ENCODE results near the gene SIX2. TPM values are rescaled to one million over a fixed set of nuclear protein-coding genes. Genes with fewer than 3 reads are reported as not detected.

Gene SIX2
- total RNA-seq, 1 donor from 2014 or later: not detected

DNA sequence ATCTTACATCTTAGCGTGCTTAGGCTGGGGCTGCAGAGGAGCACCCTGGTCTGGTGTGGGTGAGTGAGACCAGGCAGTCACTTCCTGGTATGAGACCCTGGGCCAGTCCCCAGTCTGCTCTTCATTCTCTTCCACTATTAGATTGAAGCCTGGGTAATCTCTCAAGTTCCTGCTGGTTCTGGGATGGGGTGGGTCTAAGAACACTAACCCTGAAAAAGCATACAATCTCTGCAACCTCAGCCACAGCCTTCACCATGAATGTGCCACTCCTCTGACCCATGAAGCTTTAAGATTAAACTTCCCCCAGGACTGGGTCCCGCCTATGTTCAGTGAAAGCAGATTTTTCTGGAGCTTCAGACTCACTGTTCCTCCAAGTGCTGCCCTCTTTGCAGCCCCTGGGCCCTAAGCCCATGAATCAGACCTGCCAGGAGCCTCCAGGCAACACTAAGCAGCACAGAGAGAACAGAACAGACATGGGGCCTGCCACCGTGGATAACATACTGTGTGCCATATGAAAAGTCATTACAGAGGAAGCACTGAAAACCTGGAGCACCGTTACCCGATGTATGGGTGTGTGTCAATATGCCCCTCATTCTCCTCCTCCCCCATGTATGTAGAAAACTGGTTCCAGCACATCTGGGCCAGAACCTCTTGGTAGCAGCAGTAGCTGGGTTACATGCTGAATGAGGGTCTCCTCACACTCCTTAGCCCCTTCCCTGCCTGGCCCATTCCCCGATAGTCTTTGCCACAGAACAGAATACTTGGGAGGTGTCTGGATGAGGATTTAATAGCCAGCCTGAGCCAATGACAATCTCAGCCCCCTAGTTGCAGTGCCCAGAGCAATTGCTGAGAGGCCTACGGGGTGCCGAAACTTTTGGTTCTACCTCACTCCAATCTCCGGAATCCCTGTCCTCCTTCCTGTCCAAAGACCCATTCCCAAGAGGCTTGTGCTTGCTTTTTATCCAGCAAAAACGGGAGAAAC is 2.7 kb upstream of the SIX2 start:
- Histone ChIP-seq H3K36me3 (no peaks in the 10 kb centered on the region), H3K27me3 (peaks cover 90% of the 10 kb centered on the region), H3K9me3 (no peaks in the 10 kb centered on the region), H3K4me1 (peaks cover 36% of the 10 kb centered on the region), H3K27ac (no peak overlapping the region), H3K4me3 (no peak overlapping the region)
- no peak for ATAC-seq
- intact Hi-C loops (cut with DNase I): no loop called here
- no peak for DNase-seq
- TF ChIP-seq, protein P1, sequence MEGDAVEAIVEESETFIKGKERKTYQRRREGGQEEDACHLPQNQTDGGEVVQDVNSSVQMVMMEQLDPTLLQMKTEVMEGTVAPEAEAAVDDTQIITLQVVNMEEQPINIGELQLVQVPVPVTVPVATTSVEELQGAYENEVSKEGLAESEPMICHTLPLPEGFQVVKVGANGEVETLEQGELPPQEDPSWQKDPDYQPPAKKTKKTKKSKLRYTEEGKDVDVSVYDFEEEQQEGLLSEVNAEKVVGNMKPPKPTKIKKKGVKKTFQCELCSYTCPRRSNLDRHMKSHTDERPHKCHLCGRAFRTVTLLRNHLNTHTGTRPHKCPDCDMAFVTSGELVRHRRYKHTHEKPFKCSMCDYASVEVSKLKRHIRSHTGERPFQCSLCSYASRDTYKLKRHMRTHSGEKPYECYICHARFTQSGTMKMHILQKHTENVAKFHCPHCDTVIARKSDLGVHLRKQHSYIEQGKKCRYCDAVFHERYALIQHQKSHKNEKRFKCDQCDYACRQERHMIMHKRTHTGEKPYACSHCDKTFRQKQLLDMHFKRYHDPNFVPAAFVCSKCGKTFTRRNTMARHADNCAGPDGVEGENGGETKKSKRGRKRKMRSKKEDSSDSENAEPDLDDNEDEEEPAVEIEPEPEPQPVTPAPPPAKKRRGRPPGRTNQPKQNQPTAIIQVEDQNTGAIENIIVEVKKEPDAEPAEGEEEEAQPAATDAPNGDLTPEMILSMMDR (IDR thresholded peaks at IDR 0.05): no peak

DNA sequence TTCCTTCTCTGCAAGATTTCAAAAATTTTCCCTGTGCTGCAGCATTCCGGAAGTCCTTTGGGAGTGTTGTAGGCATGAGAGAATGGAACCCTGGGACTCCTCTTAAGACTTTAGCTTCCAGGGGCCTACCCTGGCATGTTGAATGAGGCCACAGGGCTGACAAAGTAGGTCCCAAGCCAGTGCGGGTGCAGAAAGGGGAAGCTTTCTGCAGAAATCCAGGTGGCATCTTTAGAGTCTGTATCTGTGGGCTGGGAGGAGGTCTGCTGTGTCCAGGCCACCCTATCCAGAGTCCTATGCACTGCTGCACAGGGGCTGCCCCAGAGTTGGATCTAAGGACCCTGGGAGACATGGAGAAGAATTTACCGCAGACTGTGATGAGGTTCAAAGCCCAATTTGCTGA is 1.9 kb upstream of the SIX2 start:
- no peak overlapping the region for H3K4me3 ChIP-seq
- ATAC-seq: no peak
- H3K9me3 ChIP-seq: no peaks in the 10 kb centered on the region
- intact Hi-C loops (cut with DNase I): no loop called here
- TF ChIP-seq, protein P1 (IDR thresholded peaks at IDR 0.05): no peak
- no peak overlapping the region for H3K27ac ChIP-seq
- H3K36me3 ChIP-seq: no peaks in the 10 kb centered on the region
- H3K4me1 ChIP-seq: peaks cover 36% of the 10 kb centered on the region
- no peak for DNase-seq
- peaks cover 92% of the 10 kb centered on the region for H3K27me3 ChIP-seq

DNA sequence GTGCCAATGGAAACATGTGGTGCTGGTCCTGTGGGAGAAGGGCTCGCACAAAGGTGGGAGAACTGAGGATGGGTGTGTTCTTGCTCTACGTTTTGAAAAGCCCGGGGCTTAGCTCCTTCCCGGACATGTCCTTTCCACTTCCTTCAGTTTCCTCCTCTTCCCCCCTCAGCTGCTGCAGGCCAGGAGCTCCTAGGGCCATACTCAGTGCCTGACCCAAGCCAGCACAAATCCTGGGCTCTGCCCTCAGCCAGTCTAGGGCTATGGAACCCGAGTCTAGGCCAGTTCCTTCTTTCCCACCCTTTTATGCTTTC is 1.4 kb upstream of the SIX2 start:
- TF ChIP-seq, protein P1 (IDR thresholded peaks at IDR 0.05): no peak
- H3K27me3 ChIP-seq: peaks cover 96% of the 10 kb centered on the region
- ATAC-seq: no peak

GRCh38 chr2:45009928-45010701 is 863 bp upstream of the SIX2 start:
- H3K4me1 ChIP-seq: peaks cover 36% of the 10 kb centered on the region
- no peak overlapping the region for H3K27ac ChIP-seq
- no peaks in the 10 kb centered on the region for H3K9me3 ChIP-seq
- H3K4me3 ChIP-seq: peak overlapping the region; percentile 46
- no peaks in the 10 kb centered on the region for H3K36me3 ChIP-seq
- ATAC-seq (peak; percentile 37), DNase-seq (peak; percentile 80)
- TF ChIP-seq, protein P1 (IDR thresholded peaks at IDR 0.05): no peak
- H3K27me3 ChIP-seq: peaks cover 98% of the 10 kb centered on the region
- intact Hi-C loops (cut with DNase I): no loop called here

More for the DNA sequence above, 1.4 kb upstream of the SIX2 start:
- DNase-seq: no peak
- Histone ChIP-seq H3K4me1 (peaks cover 36% of the 10 kb centered on the region), H3K4me3 (peak overlapping the region; percentile 46), H3K27ac (no peak overlapping the region), H3K9me3 (no peaks in the 10 kb centered on the region), H3K36me3 (no peaks in the 10 kb centered on the region)
- intact Hi-C loops (cut with DNase I): no loop called here

DNA sequence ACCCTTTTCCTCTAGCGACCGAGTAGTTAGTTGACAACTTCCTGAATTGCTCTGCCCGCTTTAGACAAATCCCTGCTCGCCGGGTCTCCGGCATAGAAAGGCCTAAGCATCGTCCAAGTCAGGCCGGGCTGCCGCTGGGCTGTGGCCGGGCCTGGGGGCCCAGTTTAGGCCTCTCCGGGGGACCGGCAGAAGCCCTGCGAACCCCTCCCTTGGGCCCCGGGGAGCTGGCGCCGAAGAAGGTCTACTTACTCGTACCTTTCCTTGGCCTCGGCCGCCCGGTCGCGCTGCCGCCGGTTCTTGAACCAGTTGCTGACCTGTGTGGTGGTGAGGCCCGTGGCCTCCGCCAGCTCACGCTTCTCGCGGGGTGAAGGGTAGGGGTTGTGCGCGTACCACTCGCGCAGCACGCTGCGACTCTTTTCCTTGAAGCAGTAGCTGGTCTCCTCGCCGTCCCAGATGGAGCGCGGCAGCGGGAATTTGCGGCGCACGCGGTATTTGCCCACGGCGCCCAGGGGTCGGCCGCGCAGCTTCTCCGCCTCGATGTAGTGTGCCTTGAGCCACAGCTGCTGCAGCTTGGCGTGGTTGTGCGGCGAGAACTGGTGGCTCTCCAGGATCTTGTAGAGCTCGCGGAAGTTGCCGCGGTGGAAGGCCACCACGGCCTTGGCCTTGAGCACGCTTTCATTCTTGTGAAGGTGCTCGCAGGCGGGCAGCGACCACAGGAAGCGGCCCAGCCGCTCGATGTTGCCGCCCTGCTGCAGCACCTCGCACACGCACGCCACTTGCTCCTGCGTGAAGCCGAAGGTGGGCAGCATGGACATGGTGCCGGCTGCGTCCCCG is 739 bp downstream of the SIX2 start:
- H3K27me3 ChIP-seq: peaks cover 98% of the 10 kb centered on the region
- peaks cover 42% of the 10 kb centered on the region for H3K4me1 ChIP-seq
- H3K9me3 ChIP-seq: no peaks in the 10 kb centered on the region
- intact Hi-C loops (cut with DNase I): no loop called here
- DNase-seq (peak; percentile 73), ATAC-seq (no peak)
- no peaks in the 10 kb centered on the region for H3K36me3 ChIP-seq
- H3K4me3 ChIP-seq: peak overlapping the region; percentile 46
- no peak overlapping the region for H3K27ac ChIP-seq
- TF ChIP-seq, protein P1 (IDR thresholded peaks at IDR 0.05): no peak

All from upper lobe of right lung (tissue), 1 donor.